ENCODE measurements around the gene RFX3.

RFX3 gene

GRCh38 chr9:3526997-3527940 lies 1.5 kb upstream of the RFX3 start:
- Histone ChIP-seq H3K4me3 (IDR thresholded peaks at IDR 0.05; ENCODE audit: insufficient read depth, low read depth, low read length) (no peak overlapping the region), H3K27ac (peak overlapping the region; percentile 100), H4K20me1 (ENCODE audit: insufficient read depth) (no peaks in the 10 kb centered on the region), H3K36me3 (ENCODE audit: insufficient read depth) (no peaks in the 10 kb centered on the region), H3K4me2 (peak overlapping the region; percentile 81), H3K27me3 (ENCODE audit: insufficient read depth, low read depth) (no peaks in the 10 kb centered on the region), H3K4me1 (ENCODE audit: low read depth, poor library complexity, severe bottlenecking) (peaks cover 42% of the 10 kb centered on the region), H3K79me2 (ENCODE audit: insufficient read depth, low read depth) (peaks cover 39% of the 10 kb centered on the region; the same call in 1 of the 2 replicates), H2AFZ (ENCODE audit: low read depth) (peak overlapping the region; percentile 69), H3K9ac (peak overlapping the region; percentile 100)
- TF ChIP-seq CTCF (conservative IDR thresholded peaks at IDR 0.05; ENCODE audit: low read depth, low read length), result no peak

- Histone ChIP-seq H2AFZ (ENCODE audit: low read depth) (peak overlapping the region; percentile 69), H3K27ac (peak overlapping the region; percentile 100), H3K4me3 (IDR thresholded peaks at IDR 0.05; ENCODE audit: insufficient read depth, low read depth, low read length) (no peak overlapping the region), H4K20me1 (ENCODE audit: insufficient read depth) (no peaks in the 10 kb centered on the region), H3K79me2 (ENCODE audit: insufficient read depth, low read depth) (peaks cover 48% of the 10 kb centered on the region; the same call in 1 of the 2 replicates), H3K9ac (peak overlapping the region; percentile 100), H3K27me3 (ENCODE audit: insufficient read depth, low read depth) (no peaks in the 10 kb centered on the region), H3K36me3 (ENCODE audit: insufficient read depth) (no peaks in the 10 kb centered on the region), H3K4me2 (peak overlapping the region; percentile 81), H3K4me1 (ENCODE audit: low read depth, poor library complexity, severe bottlenecking) (peaks cover 51% of the 10 kb centered on the region)
- no peak for TF ChIP-seq CTCF (conservative IDR thresholded peaks at IDR 0.05; ENCODE audit: low read depth, low read length)
These were observed 580 bp upstream of the RFX3 start for GRCh38 chr9:3526165-3526996.

DNA sequence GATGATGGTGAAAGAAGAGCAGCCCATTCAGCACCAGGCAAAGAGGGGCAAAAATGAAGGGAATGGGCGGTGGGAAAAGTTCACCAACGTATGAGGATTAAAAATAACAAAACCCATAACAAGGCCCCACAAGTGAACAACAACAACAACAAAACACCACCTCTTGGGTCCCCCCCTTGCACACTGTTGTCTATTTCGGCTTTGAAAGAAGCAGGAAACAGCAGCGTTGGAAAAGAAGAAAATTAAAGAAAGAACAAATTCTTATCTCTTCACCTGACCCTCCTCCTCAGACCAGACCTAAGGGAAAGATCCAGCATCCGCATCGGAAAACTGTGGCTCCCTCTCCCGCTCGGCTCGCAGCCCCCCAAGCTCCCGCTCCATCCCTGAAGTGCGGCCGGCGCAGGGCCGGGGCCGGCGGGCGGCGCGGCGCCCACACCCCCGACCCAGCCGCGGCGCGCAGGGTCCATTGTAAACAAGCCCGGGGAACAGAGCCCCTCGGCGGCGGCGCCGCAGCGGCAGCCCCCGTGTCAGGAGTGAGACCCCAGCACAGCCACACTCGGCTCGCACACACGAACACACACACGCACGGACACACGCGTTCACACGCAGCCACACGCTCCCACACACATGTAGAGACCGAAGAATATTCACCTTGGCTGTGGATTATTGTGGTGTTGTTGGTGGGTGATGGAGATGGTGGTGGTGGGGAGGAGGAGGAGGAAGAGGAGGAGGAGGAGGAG lies 535 bp downstream of the RFX3 start:
- Histone ChIP-seq H3K9ac (peak overlapping the region; percentile 100), H3K27ac (peak overlapping the region; percentile 100), H3K4me3 (IDR thresholded peaks at IDR 0.05; ENCODE audit: insufficient read depth, low read depth, low read length) (no peak overlapping the region), H4K20me1 (ENCODE audit: insufficient read depth) (no peaks in the 10 kb centered on the region), H3K4me1 (ENCODE audit: low read depth, poor library complexity, severe bottlenecking) (peaks cover 56% of the 10 kb centered on the region), H3K4me2 (peak overlapping the region; percentile 68), H3K36me3 (ENCODE audit: insufficient read depth) (no peaks in the 10 kb centered on the region), H3K79me2 (ENCODE audit: insufficient read depth, low read depth) (peaks cover 49% of the 10 kb centered on the region; the same call in 1 of the 2 replicates), H3K27me3 (ENCODE audit: insufficient read depth, low read depth) (no peaks in the 10 kb centered on the region), H2AFZ (ENCODE audit: low read depth) (peak overlapping the region; percentile 62; the same call in 1 of the 2 replicates)
- TF ChIP-seq CTCF (conservative IDR thresholded peaks at IDR 0.05; ENCODE audit: low read depth, low read length), result no peak

GRCh38 chr9:3521966-3522365 lies 3.8 kb downstream of the RFX3 start:
- H3K4me2 ChIP-seq, result peak overlapping the region; percentile 42
- H3K4me1 ChIP-seq (ENCODE audit: low read depth, poor library complexity, severe bottlenecking), result peaks cover 32% of the 10 kb centered on the region
- H3K79me2 ChIP-seq (ENCODE audit: insufficient read depth, low read depth), result peaks cover 42% of the 10 kb centered on the region; the same call in 1 of the 2 replicates
- TF ChIP-seq CTCF (conservative IDR thresholded peaks at IDR 0.05; ENCODE audit: low read depth, low read length), result no peak
- H3K27ac ChIP-seq, result peak overlapping the region; percentile 2; the same call in 1 of the 2 replicates
- H3K4me3 ChIP-seq (IDR thresholded peaks at IDR 0.05; ENCODE audit: insufficient read depth, low read depth, low read length), result no peak overlapping the region
- H3K9ac ChIP-seq, result no peak overlapping the region
- H3K27me3 ChIP-seq (ENCODE audit: insufficient read depth, low read depth), result no peaks in the 10 kb centered on the region
- H4K20me1 ChIP-seq (ENCODE audit: insufficient read depth), result no peaks in the 10 kb centered on the region
- H3K36me3 ChIP-seq (ENCODE audit: insufficient read depth), result no peaks in the 10 kb centered on the region
- no peak overlapping the region for H2AFZ ChIP-seq (ENCODE audit: low read depth)

Data from KMS-11 (cell line).